Body of pancreas (tissue), 4 donors: Measurements from ENCODE around the gene SLC38A8. TPM values are rescaled to one million over a fixed set of nuclear protein-coding genes. Genes with fewer than 3 reads are reported as not detected.

Experiments
- ATAC-seq: fragments of 150-250 bp; one replicate; pipeline ENCODE4 v1.9.1; 2016
- DNase-seq, 4 donors: peaks; one replicate each; pipeline ENCODE4 v3.0.0-alpha.2; 2019
- H3K27ac ChIP-seq, 4 donors: fragments of 200-600 bp; sonication (generic); 1 replicate in 3 of 4; 2 replicates in 1 of 4; pipeline versions ENCODE4 v1.5.1 to v1.6.1; 2016 to 2019; ENCODE audit warnings: mild to moderate bottlenecking in 1 of 4, mixed read lengths in 1 of 4, moderate library complexity in 1 of 4
- H3K27me3 ChIP-seq, 2 donors: fragments of 200-600 bp; sonication (generic); one replicate each; pipeline ENCODE4 v1.6.0; 2016; ENCODE audit warnings: mild to moderate bottlenecking in 1 of 2
- H3K36me3 ChIP-seq, 2 donors: fragments of 200-600 bp; sonication (generic); replicated peaks in 1 of 2; 2 replicates each; pipeline ENCODE4 v1.5.1; 2016; ENCODE audit warnings: low read depth in 2 of 2; ENCODE audit not compliant: insufficient read depth in 1 of 2
- H3K4me1 ChIP-seq: fragments of 200-600 bp; sonication (generic); one replicate; pipeline ENCODE4 v1.6.0; 2016
- H3K4me3 ChIP-seq, 2 donors: fragments of 200-600 bp; sonication (generic); 1 replicate in 1 of 2; 2 replicates in 1 of 2; pipeline ENCODE4 v1.5.1; 2016 to 2019
- H3K9me3 ChIP-seq, 3 donors: fragments of 200-600 bp; sonication (generic); 1 replicate in 2 of 3; 2 replicates in 1 of 3; pipeline ENCODE4 v1.5.1; 2016
- CTCF ChIP-seq, 7 experiments: fragments of 450-650 bp in 4 of 7; fragments of 200-600 bp in 3 of 7; sonication (generic) in 3 of 7; IDR thresholded peaks; one replicate each; pipeline ENCODE4 v1.5.1; 2016 to 2019; ENCODE audit warnings: antibody characterized with exemption in 7 of 7
- POLR2A ChIP-seq, 3 donors: fragments of 450-650 bp; IDR thresholded peaks; one replicate each; pipeline ENCODE4 v1.6.1; 2016; ENCODE audit warnings: antibody characterized with exemption in 3 of 3, mild to moderate bottlenecking in 2 of 3
- WGBS, 2 donors: methylation state at CpG; one replicate each; pipeline ENCODE4 v1.1.5; 2017; 5-methylcytosine and 5-hydroxymethylcytosine counted together
- intact Hi-C: fragments of 100-400 bp; cut with DNase I; formaldehyde crosslinking; loops from one replicate; pipeline ENCODE4 v1.15.1; 2023
- total RNA-seq, 2 donors: library from RNA; depleted of rRNA; stranded (reverse); fragments of >200 nt; gene quantifications; one replicate each; pipeline ENCODE4 v1.1.0, GENCODE V29; 2016

Gene SLC38A8
- total RNA-seq, 2 donors from 2014 or later: not detected

GRCh38 chr16:84050316-84050715, 7.7 kb upstream of the SLC38A8 start:
- H3K4me1 ChIP-seq: peaks cover 34% of the 10 kb centered on the region
- peaks cover 3 to 4% of the 10 kb centered on the region in 2 donors for H3K36me3 ChIP-seq
- DNase-seq: peak in 1 of 4 donors; percentile 7
- WGBS, 2 donors: 80 to 91% methylated on average over 9 of the region's 9 CpGs
- H3K27ac ChIP-seq: no peak overlapping the region
- ATAC-seq: no peak
- no peaks in the 10 kb centered on the region for H3K9me3 ChIP-seq
- intact Hi-C loops: no loop called here
- TF ChIP-seq POLR2A (IDR thresholded peaks at IDR 0.05) (no peak), CTCF (IDR thresholded peaks at IDR 0.05) (no peak)
- no peaks in the 10 kb centered on the region for H3K27me3 ChIP-seq
- no peak overlapping the region for H3K4me3 ChIP-seq

GRCh38 chr16:84049403-84050060, 6.9 kb upstream of the SLC38A8 start:
- ATAC-seq (no peak), DNase-seq (peak in 1 of 4 donors; percentile 13)
- 84 to 92% methylated on average over 13 of the region's 13 CpGs for WGBS, 2 donors
- no peaks in the 10 kb centered on the region for H3K9me3 ChIP-seq
- H3K27ac ChIP-seq: peak overlapping the region; percentile 30 to 74 (median 72)
- no peaks in the 10 kb centered on the region for H3K27me3 ChIP-seq
- TF ChIP-seq CTCF (IDR thresholded peaks at IDR 0.05) (no peak), POLR2A (IDR thresholded peaks at IDR 0.05) (no peak)
- intact Hi-C loops: loop anchor here (10.0 kb wide), 2 partner anchors 85 to 215 kb away; partner anchors contain the start of gene NECAB2
- peaks cover 27% of the 10 kb centered on the region for H3K4me1 ChIP-seq
- H3K36me3 ChIP-seq: peaks cover 3 to 4% of the 10 kb centered on the region in 2 donors
- H3K4me3 ChIP-seq: no peak overlapping the region

- Histone ChIP-seq H3K27ac (peak overlapping the region; percentile 72 to 78 (median 74)), H3K36me3 (no peaks in the 10 kb centered on the region), H3K4me3 (no peak overlapping the region), H3K27me3 (no peaks in the 10 kb centered on the region), H3K4me1 (peaks cover 27% of the 10 kb centered on the region), H3K9me3 (no peaks in the 10 kb centered on the region)
- DNase-seq (peak in 3 of 4 donors; percentile 32 to 59 (median 51)), ATAC-seq (peak; percentile 47)
- intact Hi-C loops: loop anchor here (10.0 kb wide), 2 partner anchors 84 to 214 kb away; partner anchors contain the start of gene NECAB2
- WGBS, 2 donors: 87 to 96% methylated on average over 8 to 13 of the region's 13 CpGs
- no peak for TF ChIP-seq POLR2A (IDR thresholded peaks at IDR 0.05)
- TF ChIP-seq CTCF (IDR thresholded peaks at IDR 0.05): no peak
Measured at GRCh38 chr16:84048871-84049270, 6.3 kb upstream of the SLC38A8 start.

GRCh38 chr16:84048270-84048669, 5.7 kb upstream of the SLC38A8 start:
- Histone ChIP-seq H3K36me3 (no peaks in the 10 kb centered on the region), H3K4me1 (peaks cover 27% of the 10 kb centered on the region), H3K4me3 (no peak overlapping the region), H3K27ac (peak overlapping the region; percentile 72 to 78 (median 74)), H3K27me3 (no peaks in the 10 kb centered on the region), H3K9me3 (no peaks in the 10 kb centered on the region)
- DNase-seq (peak; percentile 84 to 92 (median 89)), ATAC-seq (peak; percentile 93)
- intact Hi-C loops: loop anchor here (10.0 kb wide), 2 partner anchors 83 to 213 kb away; partner anchors contain the start of gene NECAB2
- 37 to 55% methylated on average over 7 of the region's 7 CpGs for WGBS, 2 donors
- TF ChIP-seq CTCF (IDR thresholded peaks at IDR 0.05) (peak in 6 of 7 experiments; percentile 8 to 59 (median 52)), POLR2A (IDR thresholded peaks at IDR 0.05) (no peak)
